ENCODE data around the gene PCDHB15. TPM values are rescaled to one million over a fixed set of nuclear protein-coding genes. Genes with fewer than 3 reads are reported as not detected.
"Not testable (repeated sequence)": the region's sequence is repeated elsewhere in the genome, so short reads cannot be mapped to it uniquely, and the experiment has no call there.

The PCDHB15 gene
- total RNA-seq, 1 experiment from 2014 or later: 7.0 TPM

DNA sequence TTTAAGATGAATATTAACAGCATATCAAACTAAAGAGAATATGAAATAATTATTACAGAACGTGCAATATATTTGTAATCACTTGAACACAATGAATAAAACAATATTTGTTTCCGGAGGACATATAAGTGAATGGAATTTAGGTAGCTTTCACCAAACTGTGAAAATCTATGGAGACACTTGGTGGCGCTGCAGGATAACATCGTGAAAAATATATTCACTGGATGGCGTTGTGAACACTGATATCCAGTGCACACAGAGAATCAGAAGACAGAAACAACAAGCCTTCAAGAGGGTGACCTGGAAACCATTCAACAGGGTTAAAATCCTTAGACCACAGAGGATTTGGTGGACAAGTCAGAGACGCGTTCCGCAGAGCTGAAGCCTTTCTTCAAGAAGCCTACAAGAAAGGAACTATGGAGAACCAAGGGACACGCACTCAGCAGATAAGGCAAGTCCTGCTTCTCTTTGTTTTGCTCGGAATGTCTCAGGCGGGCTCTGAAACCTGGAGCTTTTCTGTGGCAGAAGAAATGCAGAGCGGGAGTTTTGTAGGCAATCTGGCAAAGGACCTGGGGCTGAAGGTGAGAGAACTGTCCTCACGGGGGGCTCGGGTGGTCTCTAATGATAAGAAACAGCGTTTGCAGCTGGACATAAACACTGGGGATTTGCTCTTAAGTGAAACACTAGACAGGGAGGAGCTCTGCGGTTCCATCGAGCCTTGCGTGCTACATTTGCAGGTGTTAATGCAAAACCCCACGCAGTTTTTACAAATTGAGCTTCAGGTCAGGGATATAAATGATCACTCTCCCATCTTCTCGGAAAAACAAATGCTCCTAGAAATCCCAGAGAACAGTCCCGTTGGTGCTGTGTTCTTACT, 45.6 kb upstream of the PCDHB15 start, which contains the start of gene PCDHB11:
Gene PCDHB11, plus strand, starts transcription at position 269 of the 877 bp plus-strand sequence. Its CDS starts 148 bp downstream, at position 417.
- Mint-ChIP-seq H3K27me3 (ENCODE audit: low read depth) (peaks cover 2% of the 10 kb centered on the region; the same call in 1 of the 2 replicates), H3K4me3 (peak within 1 kb of the TSS; percentile 49 to 64; a peak in 3 of 5 replicates), H3K9me3 (peaks cover 31 to 36% of the 10 kb centered on the region in 2 experiments), H3K27ac (peak within 1 kb of the TSS in 1 of 3 experiments; percentile 90; a peak in 2 of 7 replicates), H3K4me1 (peaks cover 0 to 7% of the 10 kb centered on the region in 2 experiments; a peak in 1 of 4 replicates), H3K36me3 (ENCODE audit: insufficient read depth in 1 of 3, low read depth in 3 of 3) (peaks cover 7 to 23% (median 8%) of the 10 kb centered on the region in 3 experiments; a peak in 6 of 7 replicates)
- no peak within 1 kb of the TSS for H4K5ac ChIP-seq (ENCODE audit: insufficient read length, low read depth, low read length)
- DNase-seq: no peak
- no peaks in the 10 kb centered on the region for H3K9me3 ChIP-seq (ENCODE audit: control insufficient read depth, low read depth, low read length)
- TF ChIP-seq, protein P1, sequence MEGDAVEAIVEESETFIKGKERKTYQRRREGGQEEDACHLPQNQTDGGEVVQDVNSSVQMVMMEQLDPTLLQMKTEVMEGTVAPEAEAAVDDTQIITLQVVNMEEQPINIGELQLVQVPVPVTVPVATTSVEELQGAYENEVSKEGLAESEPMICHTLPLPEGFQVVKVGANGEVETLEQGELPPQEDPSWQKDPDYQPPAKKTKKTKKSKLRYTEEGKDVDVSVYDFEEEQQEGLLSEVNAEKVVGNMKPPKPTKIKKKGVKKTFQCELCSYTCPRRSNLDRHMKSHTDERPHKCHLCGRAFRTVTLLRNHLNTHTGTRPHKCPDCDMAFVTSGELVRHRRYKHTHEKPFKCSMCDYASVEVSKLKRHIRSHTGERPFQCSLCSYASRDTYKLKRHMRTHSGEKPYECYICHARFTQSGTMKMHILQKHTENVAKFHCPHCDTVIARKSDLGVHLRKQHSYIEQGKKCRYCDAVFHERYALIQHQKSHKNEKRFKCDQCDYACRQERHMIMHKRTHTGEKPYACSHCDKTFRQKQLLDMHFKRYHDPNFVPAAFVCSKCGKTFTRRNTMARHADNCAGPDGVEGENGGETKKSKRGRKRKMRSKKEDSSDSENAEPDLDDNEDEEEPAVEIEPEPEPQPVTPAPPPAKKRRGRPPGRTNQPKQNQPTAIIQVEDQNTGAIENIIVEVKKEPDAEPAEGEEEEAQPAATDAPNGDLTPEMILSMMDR (conservative IDR thresholded peaks at IDR 0.05): peak; percentile 79
- no peak within 1 kb of the TSS for H3K27ac ChIP-seq (ENCODE audit: insufficient read length, low read depth, low read length)
- no peaks in the 10 kb centered on the region for H4K20me1 ChIP-seq (ENCODE audit: control insufficient read depth, insufficient read depth, insufficient read length)
- no peak within 1 kb of the TSS for H2AK5ac ChIP-seq (ENCODE audit: insufficient read length, low read length)
- H3K4me1 ChIP-seq (ENCODE audit: insufficient read depth, low read length): no peaks in the 10 kb centered on the region
- H3K23me2 ChIP-seq (ENCODE audit: insufficient read length, low read depth, low read length, poor library complexity, severe bottlenecking): no peaks in the 10 kb centered on the region
- H3K9ac ChIP-seq (ENCODE audit: extremely low read depth, insufficient read length, low read length): no peak within 1 kb of the TSS
- no peak within 1 kb of the TSS for H2BK15ac ChIP-seq (ENCODE audit: low read depth, low read length)
- no peak within 1 kb of the TSS for H3K14ac ChIP-seq (ENCODE audit: insufficient read depth, low read length)
- no peak within 1 kb of the TSS for H2BK12ac ChIP-seq (ENCODE audit: insufficient read length, low read depth, low read length)
- H2BK20ac ChIP-seq (ENCODE audit: low read depth, low read length, poor library complexity, severe bottlenecking): no peak within 1 kb of the TSS
- H4K8ac ChIP-seq (replicated peaks; ENCODE audit: insufficient read length, low read depth, low read length): no peak within 1 kb of the TSS
- H3K23ac ChIP-seq (ENCODE audit: insufficient read length, low read depth, low read length): no peak within 1 kb of the TSS
- H4K91ac ChIP-seq (ENCODE audit: insufficient read length, low read depth, low read length): no peak within 1 kb of the TSS
- peak within 1 kb of the TSS; percentile 7 for H2AFZ ChIP-seq (ENCODE audit: low read length)
- H2BK5ac ChIP-seq (ENCODE audit: insufficient read length, low read length): no peak within 1 kb of the TSS
- WGBS (ENCODE audit: extremely low coverage, insufficient read length, low lambda C conversion rate): no CpG with 5 or more reads among the region's 21 CpGs
- no peak within 1 kb of the TSS for H3T11ph ChIP-seq (ENCODE audit: low read length)
- no peak within 1 kb of the TSS for H3K56ac ChIP-seq (ENCODE audit: insufficient read length, low read depth, low read length)
- no peak within 1 kb of the TSS for H3K18ac ChIP-seq (ENCODE audit: insufficient read length, low read depth, low read length)
- H3K79me1 ChIP-seq (ENCODE audit: insufficient read depth, low read depth, low read length, poor library complexity, severe bottlenecking): no peaks in the 10 kb centered on the region
- no peaks in the 10 kb centered on the region for H3K27me3 ChIP-seq (ENCODE audit: insufficient read depth, low read length)
- H3K79me2 ChIP-seq (ENCODE audit: insufficient read depth, low read length): no peaks in the 10 kb centered on the region
- H3K4me2 ChIP-seq (ENCODE audit: insufficient read depth, insufficient read length, low read length): no peak within 1 kb of the TSS
- no peak within 1 kb of the TSS for H3K4ac ChIP-seq (ENCODE audit: low read depth, low read length)
- no peak within 1 kb of the TSS for H2BK120ac ChIP-seq (ENCODE audit: low read depth, low read length, poor library complexity, severe bottlenecking)

DNA sequence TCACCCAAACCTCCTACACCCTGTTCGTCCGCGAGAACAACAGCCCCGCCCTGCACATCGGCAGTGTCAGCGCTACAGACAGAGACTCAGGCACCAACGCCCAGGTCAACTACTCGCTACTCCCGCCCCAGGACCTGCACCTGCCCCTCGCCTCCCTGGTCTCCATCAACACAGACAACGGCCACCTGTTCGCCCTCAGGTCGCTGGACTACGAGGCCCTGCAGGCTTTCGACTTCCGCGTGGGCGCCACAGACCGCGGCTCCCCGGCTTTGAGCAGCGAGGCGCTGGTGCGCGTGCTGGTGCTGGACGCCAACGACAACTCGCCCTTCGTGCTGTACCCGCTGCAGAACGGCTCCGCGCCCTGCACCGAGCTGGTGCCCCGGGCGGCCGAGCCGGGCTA, 44.1 kb upstream of the PCDHB15 start:
- DNase-seq; H3K4me3 Mint-ChIP-seq; H3K27ac ChIP-seq (ENCODE audit: insufficient read length, low read depth, low read length); H3K18ac ChIP-seq (ENCODE audit: insufficient read length, low read depth, low read length); H2BK15ac ChIP-seq (ENCODE audit: low read depth, low read length); H3K27me3 ChIP-seq (ENCODE audit: insufficient read depth, low read length); H3K23me2 ChIP-seq (ENCODE audit: insufficient read length, low read depth, low read length, poor library complexity, severe bottlenecking); H3K4me1 Mint-ChIP-seq; H2BK120ac ChIP-seq (ENCODE audit: low read depth, low read length, poor library complexity, severe bottlenecking); H3K79me2 ChIP-seq (ENCODE audit: insufficient read depth, low read length); H2AFZ ChIP-seq (ENCODE audit: low read length); H3T11ph ChIP-seq (ENCODE audit: low read length); H2BK5ac ChIP-seq (ENCODE audit: insufficient read length, low read length); H3K9me3 ChIP-seq (ENCODE audit: control insufficient read depth, low read depth, low read length); H4K20me1 ChIP-seq (ENCODE audit: control insufficient read depth, insufficient read depth, insufficient read length); H3K4me2 ChIP-seq (ENCODE audit: insufficient read depth, insufficient read length, low read length); H2AK5ac ChIP-seq (ENCODE audit: insufficient read length, low read length); H4K91ac ChIP-seq (ENCODE audit: insufficient read length, low read depth, low read length); H3K27ac Mint-ChIP-seq; H3K4ac ChIP-seq (ENCODE audit: low read depth, low read length); H2BK12ac ChIP-seq (ENCODE audit: insufficient read length, low read depth, low read length); H3K4me1 ChIP-seq (ENCODE audit: insufficient read depth, low read length); H4K8ac ChIP-seq (replicated peaks; ENCODE audit: insufficient read length, low read depth, low read length); H3K27me3 Mint-ChIP-seq (ENCODE audit: low read depth); H3K79me1 ChIP-seq (ENCODE audit: insufficient read depth, low read depth, low read length, poor library complexity, severe bottlenecking); H4K5ac ChIP-seq (ENCODE audit: insufficient read length, low read depth, low read length); H3K9ac ChIP-seq (ENCODE audit: extremely low read depth, insufficient read length, low read length); H3K56ac ChIP-seq (ENCODE audit: insufficient read length, low read depth, low read length); H2BK20ac ChIP-seq (ENCODE audit: low read depth, low read length, poor library complexity, severe bottlenecking); H3K14ac ChIP-seq (ENCODE audit: insufficient read depth, low read length); H3K23ac ChIP-seq (ENCODE audit: insufficient read length, low read depth, low read length): not testable (repeated sequence)
- no CpG with 5 or more reads among the region's 38 CpGs for WGBS (ENCODE audit: extremely low coverage, insufficient read length, low lambda C conversion rate)
- H3K36me3 Mint-ChIP-seq (ENCODE audit: insufficient read depth in 1 of 3, low read depth in 3 of 3): peaks cover 7 to 21% (median 7%) of the 10 kb centered on the region in 3 experiments; a peak in 6 of 7 replicates
- peaks cover 26 to 31% of the 10 kb centered on the region in 2 experiments for H3K9me3 Mint-ChIP-seq

Measured in H9 (cell line).